ENCODE results near the gene MPV17. TPM values are rescaled to one million over a fixed set of nuclear protein-coding genes. Genes with fewer than 3 reads are reported as not detected.
"Not testable (repeated sequence)": the region's sequence is repeated elsewhere in the genome, so short reads cannot be mapped to it uniquely, and the experiment has no call there.

The MPV17 gene
- total RNA-seq, 1 experiment from 2014 or later = 58.5 TPM

DNA sequence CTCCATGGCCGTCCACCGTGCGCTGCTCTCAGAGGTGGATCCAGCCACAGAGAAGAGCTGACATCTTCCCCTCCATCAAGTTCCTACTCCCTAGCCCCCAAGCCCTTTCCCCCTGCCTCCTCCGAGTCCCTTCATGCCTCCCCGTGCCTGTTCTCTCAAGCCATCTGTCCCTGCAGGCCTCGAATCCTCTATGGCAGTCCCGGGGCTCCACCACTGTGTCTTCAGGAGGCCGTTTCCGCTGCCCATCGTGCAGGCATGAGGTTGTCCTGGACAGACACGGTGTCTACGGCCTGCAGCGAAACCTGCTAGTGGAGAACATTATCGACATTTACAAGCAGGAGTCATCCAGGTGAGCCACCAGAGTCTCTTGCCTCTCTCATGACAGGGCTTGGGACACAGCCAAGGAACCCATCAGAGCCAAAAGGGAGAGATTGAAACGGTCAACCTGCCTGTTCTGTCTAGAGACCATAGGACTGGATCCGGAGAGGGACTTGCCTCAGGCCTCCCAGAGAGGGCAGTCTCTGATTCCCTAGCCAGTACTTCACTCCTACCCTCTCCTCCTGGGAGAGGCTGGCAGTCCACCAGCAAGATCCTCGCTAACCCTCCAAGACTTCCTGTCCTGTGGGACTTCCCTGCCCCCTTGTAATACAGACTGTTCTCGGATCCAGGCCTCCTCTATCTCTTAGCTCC is 24.4 kb downstream of the MPV17 start:
- no peak for DNase-seq (ENCODE audit: low read depth)

DNA sequence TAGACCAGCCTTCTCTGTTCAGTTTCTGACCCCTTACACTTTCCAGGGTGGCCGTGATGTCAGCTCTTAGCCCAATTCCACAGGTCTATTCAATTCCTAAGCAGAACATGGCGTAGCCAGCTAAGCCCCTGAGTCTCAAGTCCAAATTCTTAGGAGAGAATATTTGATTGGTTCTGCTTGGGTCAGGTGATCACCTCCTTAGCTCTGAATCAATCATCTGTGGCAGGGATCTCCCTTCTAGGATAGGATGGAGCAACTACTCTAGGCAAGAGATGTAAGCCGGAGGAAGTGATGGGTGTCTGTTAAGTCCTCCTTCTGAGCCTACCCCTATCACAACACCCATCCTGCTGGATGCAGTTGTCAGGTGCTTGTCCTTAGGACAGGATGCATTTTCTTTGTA is 25.7 kb downstream of the MPV17 start:
- no peak for DNase-seq (ENCODE audit: low read depth)

DNA sequence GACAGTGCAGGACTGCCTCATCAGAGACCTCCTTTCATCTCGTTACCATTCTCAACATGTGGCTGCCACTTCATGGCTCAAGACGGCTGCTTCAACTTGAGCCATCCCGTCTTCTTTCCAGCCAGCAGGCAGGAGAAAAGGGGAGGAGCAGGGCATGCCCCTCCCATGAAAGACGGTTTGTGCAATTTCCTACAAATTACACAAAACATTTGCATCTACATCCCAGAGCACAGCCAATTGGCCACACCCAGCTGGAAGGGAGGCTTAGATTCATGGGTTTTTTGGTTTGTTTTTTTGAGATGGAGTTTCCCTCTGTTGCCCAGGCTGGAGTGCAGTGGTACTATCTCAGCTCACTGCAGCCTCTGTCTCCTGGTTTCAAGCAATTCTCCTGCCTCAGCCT is 26.4 kb downstream of the MPV17 start:
- no peak for DNase-seq (ENCODE audit: low read depth)

DNA sequence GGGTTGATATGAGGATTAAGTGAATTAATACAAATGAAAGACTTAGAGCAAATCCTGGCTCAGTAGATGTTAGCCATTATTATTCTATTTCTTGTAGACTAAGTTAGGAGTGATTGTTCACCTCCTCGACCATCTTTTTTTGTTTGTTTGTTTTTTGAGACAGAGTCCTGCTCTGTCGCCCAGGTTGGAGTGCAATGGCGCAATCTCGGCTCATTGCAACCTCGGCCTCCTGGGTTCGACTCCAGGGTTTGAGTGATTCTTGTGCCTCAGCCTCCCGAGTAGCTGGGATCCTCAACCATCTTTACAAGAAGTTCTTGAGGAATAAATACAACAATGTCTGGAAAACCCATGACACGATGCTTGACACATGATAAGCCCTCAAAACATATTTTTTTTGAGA is 28.0 kb downstream of the MPV17 start:
- DNase-seq (ENCODE audit: low read depth) = no peak

DNA sequence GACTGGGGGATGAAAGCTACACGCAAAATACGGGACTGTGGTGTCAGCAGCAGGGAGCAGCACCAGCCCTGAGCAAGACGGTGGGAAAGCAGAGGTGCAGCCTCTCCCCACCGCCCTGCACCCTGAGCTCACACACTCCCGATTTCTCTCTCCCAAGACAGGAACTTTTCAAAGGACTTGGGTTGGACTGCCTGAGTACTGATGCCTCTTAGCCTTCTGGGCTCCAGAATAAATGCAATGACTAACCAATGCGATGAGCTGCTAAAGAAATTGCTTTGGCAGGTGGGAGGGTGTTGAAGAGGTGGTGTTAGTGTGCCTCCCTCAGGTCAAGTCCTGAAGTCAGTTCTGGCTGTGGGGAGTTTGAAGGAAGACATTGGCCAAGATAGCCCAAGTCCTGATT is 31.0 kb downstream of the MPV17 start:
- peak; percentile 34 for DNase-seq (ENCODE audit: low read depth)

DNA sequence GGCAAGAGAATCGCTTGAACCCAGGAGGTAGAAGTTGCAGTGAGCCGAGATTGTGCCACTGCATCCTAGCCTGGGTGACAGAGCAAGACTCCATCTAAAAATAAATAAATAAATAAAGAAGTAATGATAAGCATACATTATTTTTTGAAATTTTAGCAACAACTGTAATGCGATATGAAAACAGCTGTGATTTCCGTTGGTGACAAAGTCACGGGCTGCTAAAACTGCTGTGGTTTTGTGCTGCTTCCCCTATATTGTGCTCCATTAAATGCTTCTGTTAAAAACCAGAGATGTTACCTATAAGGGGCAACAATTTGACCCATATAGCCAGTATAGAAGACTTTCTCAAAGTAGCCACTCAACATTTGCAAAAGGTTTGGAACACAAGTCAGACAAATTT is 32.3 kb downstream of the MPV17 start:
- DNase-seq (ENCODE audit: low read depth) = no peak

DNA sequence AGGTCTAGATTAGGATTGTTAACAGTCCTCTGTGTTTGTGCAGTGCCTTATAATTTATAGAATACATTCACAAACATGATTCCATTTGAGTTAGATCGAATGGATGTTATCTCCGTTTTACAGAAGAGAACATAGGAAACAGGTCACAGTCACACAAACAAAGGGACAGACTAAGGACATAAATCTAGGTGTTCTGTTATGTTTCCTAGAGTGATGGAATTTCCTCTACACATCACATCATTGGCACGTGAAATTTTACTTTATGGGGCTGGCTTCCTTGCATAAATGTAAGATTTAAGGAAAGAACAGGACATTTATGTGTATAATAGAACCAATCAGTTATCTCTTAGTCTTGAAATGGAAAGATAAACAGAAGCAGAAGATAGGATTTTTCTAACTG is 34.3 kb downstream of the MPV17 start:
- no peak for DNase-seq (ENCODE audit: low read depth)

DNA sequence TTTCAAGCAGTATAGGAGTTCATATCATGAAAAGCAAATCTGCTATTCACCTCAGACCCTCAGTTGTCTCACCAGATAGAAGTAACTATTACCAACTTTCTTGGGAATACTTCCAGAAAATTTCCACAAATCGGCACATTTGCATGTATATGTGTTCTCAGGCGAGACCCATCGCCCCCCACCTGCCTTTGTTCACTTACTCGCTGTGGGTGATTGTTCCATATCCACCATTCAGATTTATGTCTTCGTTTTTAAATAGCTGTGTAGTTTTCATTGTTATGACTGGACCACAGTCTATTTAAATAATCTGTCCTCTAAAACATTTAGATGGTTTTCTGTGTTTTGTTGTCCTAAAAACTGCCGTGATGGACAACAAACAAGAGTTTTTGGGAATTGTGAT is 37.4 kb downstream of the MPV17 start:
- DNase-seq (ENCODE audit: low read depth) = no peak

DNA sequence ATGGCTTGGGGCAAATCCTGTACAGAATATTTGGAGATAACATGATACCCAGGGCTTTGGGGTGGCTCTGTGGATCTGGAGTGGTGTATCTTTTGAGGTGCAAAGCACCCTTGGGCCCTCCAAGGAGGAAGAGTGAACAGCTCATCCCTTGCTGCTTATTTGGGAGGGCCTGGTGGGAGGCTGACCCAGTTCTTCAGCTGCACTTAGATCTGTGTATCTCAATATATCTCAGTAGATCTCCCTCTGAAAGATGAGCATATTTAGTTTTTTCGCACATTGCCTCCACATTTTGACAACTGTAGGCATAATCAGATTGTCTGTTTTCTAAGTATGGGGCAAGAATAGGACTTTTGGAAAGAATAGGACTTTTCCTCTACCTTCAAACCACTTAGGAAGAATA is 37.9 kb downstream of the MPV17 start:
- DNase-seq (ENCODE audit: low read depth) = no peak

DNA sequence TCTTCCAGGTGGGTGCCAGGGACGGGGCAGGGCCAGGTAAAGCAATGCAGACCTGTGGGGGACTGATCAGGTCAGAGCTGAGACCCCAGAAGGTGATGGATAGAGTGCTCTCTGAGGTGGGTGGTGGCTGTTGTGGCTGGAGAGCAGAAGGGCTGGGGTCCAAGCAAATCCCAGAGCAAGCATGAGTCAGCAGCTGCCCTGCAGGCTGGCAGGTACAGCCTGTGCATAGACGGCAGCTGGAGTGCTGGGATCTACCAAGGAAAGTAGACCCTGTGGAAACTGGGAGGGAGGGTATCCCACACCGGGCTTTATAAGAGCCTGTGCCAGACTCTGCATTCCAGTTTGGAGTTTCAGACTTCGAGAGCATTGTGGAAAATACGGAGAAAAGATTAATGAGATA is 40.0 kb downstream of the MPV17 start:
- DNase-seq (ENCODE audit: low read depth) = peak; percentile 25

DNA sequence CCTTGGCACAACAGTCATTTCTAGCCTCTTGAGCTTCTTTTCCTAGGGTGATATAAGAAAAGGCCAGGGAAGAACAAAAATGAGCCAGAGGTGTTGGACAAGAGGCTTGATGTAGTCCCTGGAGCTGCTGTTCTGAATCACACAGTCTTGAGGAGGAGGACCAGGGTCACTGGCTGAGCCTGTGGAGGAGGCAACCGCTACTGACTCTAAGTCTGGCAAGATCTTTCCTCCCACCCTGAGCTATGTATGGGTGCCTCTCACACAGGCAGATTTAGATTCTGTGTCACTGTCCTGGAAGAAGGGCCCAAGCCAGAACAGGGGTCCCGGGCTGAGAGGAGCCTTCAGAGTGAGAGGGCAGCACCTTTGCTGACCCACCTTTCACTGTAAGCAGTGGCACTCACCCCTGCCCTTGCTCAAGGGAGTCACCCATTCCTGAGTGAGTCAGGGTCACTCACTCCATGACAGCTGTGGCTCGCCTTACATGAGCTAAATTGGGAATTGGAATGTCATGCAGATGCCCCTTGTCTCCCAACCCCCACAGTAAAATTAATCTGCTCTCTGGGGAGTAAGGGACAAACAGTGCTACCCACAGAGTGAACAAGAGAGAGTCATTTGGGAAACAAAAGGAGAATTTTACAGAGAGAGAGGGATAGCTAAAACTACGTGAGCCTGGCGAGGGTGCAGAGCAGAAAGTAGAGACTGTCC is 40.9 kb downstream of the MPV17 start, which contains the start of gene TRIM54:
Gene TRIM54, plus strand, starts transcription at position 575 of the 705 bp plus-strand sequence. CDS start 303 bp downstream, outside the sequence.
- no peak for DNase-seq (ENCODE audit: low read depth)

DNA sequence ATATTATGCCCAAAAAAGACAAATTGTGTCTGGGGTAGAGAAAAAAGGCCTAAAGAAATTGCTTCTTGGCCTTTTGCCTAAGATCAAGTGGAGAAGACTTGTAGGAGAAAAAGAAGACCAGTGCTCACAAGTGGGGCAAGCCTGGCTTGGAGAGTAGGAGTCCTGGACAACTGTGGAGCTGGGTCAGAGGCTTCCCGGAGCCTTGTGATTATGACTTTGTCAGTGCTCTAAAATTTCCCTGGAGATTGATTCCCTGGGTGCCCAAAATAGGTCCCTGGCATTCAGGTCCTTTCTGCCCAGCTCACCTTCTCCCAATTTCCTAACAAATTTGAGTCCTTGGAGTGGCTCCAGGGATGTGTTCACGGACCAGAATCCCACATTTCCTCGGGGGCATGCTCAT is 41.5 kb downstream of the MPV17 start:
- no peak for DNase-seq (ENCODE audit: low read depth)

DNA sequence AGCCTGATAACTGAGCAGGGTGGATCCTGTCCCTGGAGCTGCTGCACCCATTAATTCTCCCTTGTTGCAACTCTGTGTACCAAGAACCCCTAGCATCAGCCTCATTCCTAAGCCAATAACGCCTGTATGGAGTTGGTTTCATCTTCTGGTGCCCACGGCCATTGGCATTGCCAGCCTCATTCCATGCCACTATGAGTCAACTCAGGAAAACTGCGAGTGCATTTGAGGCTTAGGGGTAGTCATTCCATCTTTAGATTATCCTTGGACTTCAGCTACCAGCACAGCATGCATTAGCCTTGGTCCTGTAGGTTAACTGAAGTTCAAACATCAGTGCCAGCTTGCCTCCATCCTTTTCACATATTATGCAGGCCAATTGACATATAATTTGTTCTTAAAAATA is 42.1 kb downstream of the MPV17 start:
- no peak for DNase-seq (ENCODE audit: low read depth)

DNA sequence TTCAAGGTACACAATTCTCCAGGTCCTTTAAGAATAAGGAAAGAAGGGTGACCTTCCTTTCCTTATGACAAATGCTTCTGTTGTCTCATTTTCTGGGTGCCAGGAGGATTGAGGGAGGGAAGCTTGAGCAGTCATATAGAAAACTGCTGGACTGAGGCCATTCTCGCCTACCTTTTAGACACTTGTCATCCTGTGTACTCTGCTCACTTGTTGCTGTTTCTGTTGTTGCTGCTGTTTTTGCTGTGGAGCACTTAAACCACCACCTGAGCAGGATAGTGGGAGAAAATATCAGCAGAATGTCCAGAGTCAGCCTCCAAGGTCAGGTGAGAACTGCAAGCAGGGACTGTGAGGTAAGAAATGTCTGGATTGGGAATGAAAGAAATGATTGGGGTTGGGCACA is 44.9 kb downstream of the MPV17 start:
- DNase-seq (ENCODE audit: low read depth) = no peak

DNA sequence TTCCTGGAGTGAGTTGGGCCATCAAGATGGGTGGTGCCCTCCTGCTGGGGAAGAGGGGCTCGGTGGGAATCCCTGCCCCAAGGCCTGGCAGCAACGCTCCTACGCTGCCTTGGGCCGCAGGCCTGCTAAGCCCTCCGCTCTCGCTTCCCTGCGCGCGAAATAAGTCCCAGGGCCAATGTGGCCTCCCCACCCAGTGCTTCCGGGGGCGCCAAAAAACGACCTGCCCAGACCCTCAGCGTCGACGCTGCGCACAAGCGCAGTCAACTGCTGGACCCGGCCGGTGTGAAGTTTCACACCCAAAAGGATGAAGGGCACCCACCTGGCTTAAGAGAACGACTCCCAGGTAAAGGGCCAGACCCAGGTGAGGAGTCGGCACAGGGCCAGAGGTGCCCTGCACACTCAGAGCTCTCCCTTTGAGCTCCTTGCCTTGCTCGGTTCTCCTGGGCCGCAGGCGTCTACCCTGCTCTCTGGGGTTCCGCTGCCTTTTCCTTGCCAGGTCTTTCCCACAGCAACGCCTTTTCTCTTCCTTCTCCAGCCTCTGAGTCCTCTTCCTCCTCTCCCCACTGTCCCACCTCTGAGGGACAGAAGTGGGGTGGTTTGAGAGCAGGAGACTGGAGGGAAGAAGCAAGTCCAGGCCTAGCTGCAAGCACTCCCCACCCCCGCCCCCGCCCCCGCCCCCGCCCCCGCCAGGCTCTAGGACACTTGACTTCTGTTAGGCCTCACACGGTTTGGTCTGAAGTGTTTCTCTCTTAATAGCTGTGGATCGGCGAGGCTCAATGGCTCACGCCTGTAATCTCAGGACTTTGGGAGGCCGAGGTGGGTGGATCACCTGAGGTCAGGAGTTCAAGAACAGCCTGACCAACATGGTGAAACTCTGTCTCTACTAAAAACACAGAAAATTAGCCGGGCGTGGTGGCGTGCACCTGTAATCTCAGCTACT is 47.4 kb downstream of the MPV17 start, which contains the start of gene DNAJC5G:
Gene DNAJC5G, plus strand, starts transcription at position 223 of the 940 bp plus-strand sequence. CDS start 1,296 bp downstream, outside the sequence.
- DNase-seq (ENCODE audit: low read depth) = no peak

DNA sequence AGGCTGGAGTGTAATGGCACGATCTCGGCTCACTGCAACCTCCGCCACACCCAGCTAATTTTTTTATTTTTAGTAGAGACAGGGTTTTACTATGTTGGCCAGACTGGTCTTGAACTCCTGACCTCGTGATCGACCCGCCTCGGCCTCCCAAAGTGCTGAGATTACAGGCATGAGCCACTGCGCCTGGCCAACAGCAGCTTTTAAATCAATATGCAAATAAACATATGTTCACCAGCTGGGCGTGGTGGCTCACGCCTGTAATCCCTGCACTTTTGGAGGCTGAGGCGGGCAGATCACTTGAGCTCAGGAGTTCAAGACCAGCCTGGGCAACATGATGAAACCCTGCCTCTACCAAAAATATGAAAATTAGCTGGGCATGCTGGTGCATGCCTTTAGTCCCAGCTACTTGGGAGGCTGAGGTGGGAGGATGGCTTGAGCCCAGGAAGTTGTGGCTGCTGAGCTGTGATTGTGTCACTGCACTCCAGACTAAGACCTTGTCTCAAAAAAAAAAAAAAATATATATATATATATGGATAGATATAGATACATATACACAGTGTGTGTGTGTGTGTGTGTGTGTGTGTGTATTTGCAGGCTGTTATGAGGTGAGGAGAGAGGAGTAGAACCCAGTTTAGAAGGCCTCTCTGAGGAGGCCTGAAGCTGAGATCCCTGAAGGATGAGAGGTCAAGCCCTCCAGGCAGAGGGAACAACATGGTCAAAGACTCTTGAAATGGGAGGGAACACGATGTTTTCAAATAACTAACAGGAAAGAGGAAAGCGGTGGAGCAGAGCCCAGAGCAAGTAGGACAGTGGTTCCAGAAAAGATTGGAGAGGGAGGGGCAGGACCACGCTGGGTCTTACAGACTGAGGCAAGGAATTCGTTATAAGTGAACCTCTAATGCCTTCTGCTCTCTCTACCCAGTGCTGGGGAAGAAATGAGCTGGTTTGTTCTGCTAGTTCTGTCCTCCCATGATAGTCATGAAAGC is 50.1 kb downstream of the MPV17 start:
- DNase-seq (ENCODE audit: low read depth) = not testable (repeated sequence)

DNA sequence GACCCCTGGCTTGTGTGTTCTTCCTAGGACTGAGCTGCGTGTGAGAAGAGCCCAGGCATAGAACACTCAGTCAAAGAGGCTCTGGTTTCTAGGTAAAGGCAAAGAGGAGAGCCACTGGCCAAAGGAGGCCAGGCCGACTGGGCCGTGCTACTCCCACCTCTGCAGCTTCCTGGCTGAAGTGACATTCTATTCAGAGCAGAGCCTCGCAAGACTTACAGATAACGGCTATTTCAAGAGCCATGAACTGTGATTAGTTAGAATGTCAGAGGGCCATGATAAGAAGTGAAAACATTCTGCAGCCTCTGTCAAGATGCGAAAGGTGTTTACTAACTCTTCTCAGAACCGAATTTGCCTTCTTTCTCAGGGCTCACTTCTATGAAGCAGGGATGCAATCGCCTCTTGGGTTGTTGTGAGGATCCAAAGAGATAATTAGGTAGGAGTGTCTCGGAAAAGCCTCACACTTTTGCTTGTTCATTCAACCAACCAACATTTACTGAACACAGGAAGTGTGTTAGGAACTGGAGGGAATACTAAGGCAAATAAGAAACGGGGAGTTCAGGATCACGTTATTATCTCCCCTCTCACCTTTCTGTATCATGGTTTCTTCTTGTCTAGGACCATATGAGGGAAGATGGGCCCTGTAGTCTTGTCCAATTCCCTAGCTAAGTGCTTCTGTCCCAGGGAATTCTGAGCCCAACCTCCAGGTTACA is 51.1 kb downstream of the MPV17 start:
- DNase-seq (ENCODE audit: low read depth) = no peak

DNA sequence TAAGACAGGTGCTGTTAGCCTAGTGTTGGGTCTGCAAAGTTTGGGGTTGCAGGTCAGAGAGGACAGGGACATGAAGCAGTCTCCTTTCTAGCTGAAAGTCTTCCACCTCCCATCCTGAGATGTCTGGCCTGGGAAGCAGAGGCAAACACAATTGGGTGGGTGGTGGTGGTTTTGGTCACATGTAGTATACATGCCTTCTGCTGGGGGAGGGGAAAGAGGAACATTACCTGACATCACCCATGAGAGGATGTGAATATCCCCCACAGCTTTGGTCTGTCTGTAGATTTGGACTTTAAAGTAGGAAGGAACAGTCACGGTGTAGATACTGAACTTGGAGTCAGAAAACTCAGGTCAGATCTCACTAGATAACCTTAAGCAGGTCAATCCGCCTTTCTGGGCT is 52.2 kb downstream of the MPV17 start:
- DNase-seq (ENCODE audit: low read depth) = no peak

DNA sequence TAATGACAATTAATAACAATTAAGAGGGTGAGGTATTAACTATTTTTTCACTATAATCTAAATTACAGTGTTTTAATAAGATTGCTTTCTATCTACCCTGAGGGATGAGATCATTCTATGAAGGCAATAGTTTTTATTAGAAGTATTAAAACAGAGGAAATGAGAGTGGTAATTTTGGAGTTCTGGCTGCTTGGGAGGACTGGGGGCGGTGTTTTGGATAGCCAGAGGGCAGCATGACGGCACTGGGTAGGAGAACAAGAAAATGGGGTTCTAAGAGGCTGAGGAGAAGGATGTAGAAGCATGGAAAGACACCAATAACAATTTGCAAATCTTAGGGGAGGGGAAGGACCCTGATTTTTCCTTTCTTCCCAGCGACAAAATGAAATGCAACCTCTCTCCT is 52.8 kb downstream of the MPV17 start:
- DNase-seq (ENCODE audit: low read depth) = no peak

DNA sequence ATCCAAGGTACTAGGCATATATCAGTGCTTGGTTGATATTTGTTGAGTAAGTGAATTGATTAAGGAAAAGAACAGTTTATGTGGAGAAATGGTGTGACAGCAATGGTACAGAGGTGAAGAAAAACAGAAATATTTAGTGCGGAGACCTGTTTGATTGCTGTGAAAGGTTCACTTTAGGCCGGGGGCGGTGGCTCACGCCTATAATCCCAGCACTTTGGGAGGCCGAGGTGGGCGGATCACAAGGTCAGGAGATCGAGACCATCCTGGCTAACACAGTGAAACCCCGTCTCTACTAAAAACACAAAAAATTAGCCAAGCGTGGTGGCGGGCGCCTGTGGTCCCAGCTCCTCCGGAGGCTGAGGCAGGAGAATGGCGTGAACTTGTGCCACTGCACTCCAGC is 54.6 kb downstream of the MPV17 start:
- not testable (repeated sequence) for DNase-seq (ENCODE audit: low read depth)

DNA sequence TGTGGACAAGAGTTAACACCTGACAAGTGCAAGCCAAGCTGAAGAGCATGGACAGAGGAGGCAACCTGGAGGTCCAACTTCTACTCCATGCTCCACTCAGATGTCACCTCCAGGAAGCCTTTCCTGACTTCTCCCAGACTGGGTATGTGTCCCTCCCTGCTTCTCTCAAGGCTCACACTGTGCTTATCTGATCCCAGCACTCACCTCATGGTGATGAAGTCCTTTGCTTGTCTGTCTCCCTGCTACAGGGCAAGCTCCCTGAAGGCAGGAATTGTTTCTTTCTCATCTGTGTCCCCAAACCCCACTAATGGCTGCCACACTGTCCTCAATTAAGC is 57.4 kb downstream of the MPV17 start:
- no peak for DNase-seq (ENCODE audit: low read depth)

Measured in Daoy (cell line).